GM12878 (cell line): ENCODE measurements around the gene TBC1D10A. TPM values are rescaled to one million over a fixed set of nuclear protein-coding genes. Genes with fewer than 3 reads are reported as not detected.

Experiments used
- ATF2 ChIP-seq: IDR thresholded peaks from 2 replicates; pipeline ENCODE4 v1.6.1; 2012; ENCODE audit warnings: low read length, inconsistent platforms
- ATF7 ChIP-seq: fragments of 450-650 bp; IDR thresholded peaks from 2 replicates; pipeline ENCODE4 v1.6.1; 2016; ENCODE audit warnings: low read depth, mild to moderate bottlenecking
- BHLHE40 ChIP-seq, 2 experiments: fragments of 450-650 bp in 1 of 2; IDR thresholded peaks; 2 replicates each; pipeline ENCODE4 v1.6.1; 2011 to 2017; ENCODE audit warnings: low read depth in 2 of 2, borderline replicate concordance in 1 of 2, improper control_type of control experiment in 1 of 2, low read length in 1 of 2, mild to moderate bottlenecking in 1 of 2
- CREB1 ChIP-seq: IDR thresholded peaks from 2 replicates; pipeline ENCODE4 v1.6.1; 2012; ENCODE audit warnings: low read depth, mild to moderate bottlenecking, inconsistent platforms
- E2F8 ChIP-seq: fragments of 450-650 bp; IDR thresholded peaks from 2 replicates; pipeline ENCODE4 v1.6.1; 2018; ENCODE audit warnings: mild to moderate bottlenecking, low read depth, moderate library complexity; ENCODE audit not compliant: partially characterized antibody
- ELK1 ChIP-seq: IDR thresholded peaks from 2 replicates; pipeline ENCODE4 v1.6.1; 2012; ENCODE audit warnings: low read depth, low read length, improper control_type of control experiment
- ESRRA ChIP-seq: IDR thresholded peaks from 2 replicates; pipeline ENCODE4 v1.6.1; 2012; ENCODE audit warnings: mild to moderate bottlenecking, low read length, improper control_type of control experiment
- EZH2 ChIP-seq: IDR thresholded peaks from 2 replicates; pipeline ENCODE4 v1.6.1; 2012; ENCODE audit warnings: low read depth, mild to moderate bottlenecking, control low read depth, inconsistent platforms, low read length, borderline replicate concordance; ENCODE audit not compliant: control insufficient read depth
- HCFC1 ChIP-seq: fragments of 150-350 bp; IDR thresholded peaks from 2 replicates; pipeline ENCODE4 v1.6.1; 2014; ENCODE audit warnings: low read length
- KDM1A ChIP-seq: fragments of 200-600 bp; sonication (generic); IDR thresholded peaks from 2 replicates; pipeline ENCODE4 v1.6.1; 2016; ENCODE audit warnings: borderline replicate concordance
- MEF2A ChIP-seq: IDR thresholded peaks from 2 replicates; pipeline ENCODE4 v1.6.1; 2011; ENCODE audit warnings: low read depth, mild to moderate bottlenecking, low read length, moderate library complexity; ENCODE audit not compliant: insufficient read depth
- POLR2AphosphoS2 ChIP-seq: IDR thresholded peaks from 2 replicates; pipeline ENCODE4 v1.6.1; 2011; ENCODE audit warnings: low read depth, mild to moderate bottlenecking, low read length, improper control_type of control experiment, moderate library complexity
- RBBP5 ChIP-seq: fragments of 200-600 bp; sonication (generic); conservative IDR thresholded peaks from 2 replicates; pipeline ENCODE4 v1.6.1; 2016
- RFX5 ChIP-seq: IDR thresholded peaks from 2 replicates; pipeline ENCODE4 v1.6.1; 2011; ENCODE audit warnings: low read depth, low read length, improper control_type of control experiment
- ZNF274 ChIP-seq: IDR thresholded peaks from one replicate; pipeline ENCODE4 v1.8.0; 2011; ENCODE audit not compliant: insufficient read length, insufficient read depth
- ZZZ3 ChIP-seq: IDR thresholded peaks from 2 replicates; pipeline ENCODE4 v1.6.1; 2011; ENCODE audit warnings: low read depth; ENCODE audit not compliant: control insufficient read depth, insufficient read length
- polyA plus RNA-seq, 11 experiments: library from polyadenylated mRNA; depleted of rRNA in 4 of 11; unstranded in 6 of 11; stranded (reverse) in 5 of 11; fragments of >200 nt; fragmentation: Nextera tagmentation in 4 of 11; fragmentation: Illumina TruSeq in 1 of 11; extraction: Ambion mirVana in 4 of 11; extraction: Trizol in 1 of 11; gene quantifications; 1 replicate in 1 of 11; 2 replicates in 10 of 11; pipeline versions ENCODE4 v1.2.1 to v1.2.3, GENCODE V29; 2011 to 2016; ENCODE audit warnings: inconsistent platforms in 2 of 11, missing spikeins in 2 of 11, low read depth in 1 of 11
- total RNA-seq, 4 experiments: library from RNA; depleted of rRNA in 3 of 4; stranded (reverse); fragments of >200 nt in 3 of 4; fragmentation: Illumina TruSeq in 1 of 4; extraction: Trizol in 1 of 4; gene quantifications; 2 replicates each; pipeline versions ENCODE4 v1.2.1 to v1.2.3, GENCODE V29; 2013 to 2021
- TF ChIP-seq, protein P1 (sequence below): IDR thresholded peaks from 2 replicates; pipeline ENCODE4 v1.6.1; 2012; ENCODE audit warnings: mild to moderate bottlenecking, low read depth, low read length
- TF ChIP-seq, protein P2 (sequence below): fragments of 450-650 bp; IDR thresholded peaks from 2 replicates; pipeline ENCODE4 v1.6.1; 2017; ENCODE audit warnings: mild to moderate bottlenecking, low read depth, inconsistent platforms; ENCODE audit not compliant: poor library complexity, severe bottlenecking

The TBC1D10A gene
- total and polyA plus RNA-seq, 10 of the 15 experiments (the other 5 are each of a cell fraction or from before 2014, with no cell fraction given), result 0.27 to 25.7 (median 15.3) TPM

GRCh38 chr22:30266445-30267381, 60.0 kb downstream of the TBC1D10A start, which contains the start of gene OSM (continued):
- TF ChIP-seq POLR2AphosphoS2, result no peak
- TF ChIP-seq RBBP5, result no peak
- TF ChIP-seq ELK1, result no peak
- no peak for TF ChIP-seq RFX5
- TF ChIP-seq CREB1, result no peak
- TF ChIP-seq E2F8, result no peak
- TF ChIP-seq KDM1A, result no peak
- TF ChIP-seq, protein P1, sequence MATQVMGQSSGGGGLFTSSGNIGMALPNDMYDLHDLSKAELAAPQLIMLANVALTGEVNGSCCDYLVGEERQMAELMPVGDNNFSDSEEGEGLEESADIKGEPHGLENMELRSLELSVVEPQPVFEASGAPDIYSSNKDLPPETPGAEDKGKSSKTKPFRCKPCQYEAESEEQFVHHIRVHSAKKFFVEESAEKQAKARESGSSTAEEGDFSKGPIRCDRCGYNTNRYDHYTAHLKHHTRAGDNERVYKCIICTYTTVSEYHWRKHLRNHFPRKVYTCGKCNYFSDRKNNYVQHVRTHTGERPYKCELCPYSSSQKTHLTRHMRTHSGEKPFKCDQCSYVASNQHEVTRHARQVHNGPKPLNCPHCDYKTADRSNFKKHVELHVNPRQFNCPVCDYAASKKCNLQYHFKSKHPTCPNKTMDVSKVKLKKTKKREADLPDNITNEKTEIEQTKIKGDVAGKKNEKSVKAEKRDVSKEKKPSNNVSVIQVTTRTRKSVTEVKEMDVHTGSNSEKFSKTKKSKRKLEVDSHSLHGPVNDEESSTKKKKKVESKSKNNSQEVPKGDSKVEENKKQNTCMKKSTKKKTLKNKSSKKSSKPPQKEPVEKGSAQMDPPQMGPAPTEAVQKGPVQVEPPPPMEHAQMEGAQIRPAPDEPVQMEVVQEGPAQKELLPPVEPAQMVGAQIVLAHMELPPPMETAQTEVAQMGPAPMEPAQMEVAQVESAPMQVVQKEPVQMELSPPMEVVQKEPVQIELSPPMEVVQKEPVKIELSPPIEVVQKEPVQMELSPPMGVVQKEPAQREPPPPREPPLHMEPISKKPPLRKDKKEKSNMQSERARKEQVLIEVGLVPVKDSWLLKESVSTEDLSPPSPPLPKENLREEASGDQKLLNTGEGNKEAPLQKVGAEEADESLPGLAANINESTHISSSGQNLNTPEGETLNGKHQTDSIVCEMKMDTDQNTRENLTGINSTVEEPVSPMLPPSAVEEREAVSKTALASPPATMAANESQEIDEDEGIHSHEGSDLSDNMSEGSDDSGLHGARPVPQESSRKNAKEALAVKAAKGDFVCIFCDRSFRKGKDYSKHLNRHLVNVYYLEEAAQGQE, result no peak
- no peak for TF ChIP-seq BHLHE40 (IDR thresholded peaks at IDR 0.05; ENCODE audit: borderline replicate concordance in 1 of 2, low read depth in 2 of 2, low read length in 1 of 2)
- no peak for TF ChIP-seq HCFC1
- no peak for TF ChIP-seq ZNF274
- TF ChIP-seq EZH2, result no peak
- TF ChIP-seq ATF2, result no peak
- TF ChIP-seq ATF7, result 0 out of 2 replicates have a peak, but pooled peaks have one; percentile 5
- TF ChIP-seq ZZZ3, result no peak
- TF ChIP-seq, protein P2, sequence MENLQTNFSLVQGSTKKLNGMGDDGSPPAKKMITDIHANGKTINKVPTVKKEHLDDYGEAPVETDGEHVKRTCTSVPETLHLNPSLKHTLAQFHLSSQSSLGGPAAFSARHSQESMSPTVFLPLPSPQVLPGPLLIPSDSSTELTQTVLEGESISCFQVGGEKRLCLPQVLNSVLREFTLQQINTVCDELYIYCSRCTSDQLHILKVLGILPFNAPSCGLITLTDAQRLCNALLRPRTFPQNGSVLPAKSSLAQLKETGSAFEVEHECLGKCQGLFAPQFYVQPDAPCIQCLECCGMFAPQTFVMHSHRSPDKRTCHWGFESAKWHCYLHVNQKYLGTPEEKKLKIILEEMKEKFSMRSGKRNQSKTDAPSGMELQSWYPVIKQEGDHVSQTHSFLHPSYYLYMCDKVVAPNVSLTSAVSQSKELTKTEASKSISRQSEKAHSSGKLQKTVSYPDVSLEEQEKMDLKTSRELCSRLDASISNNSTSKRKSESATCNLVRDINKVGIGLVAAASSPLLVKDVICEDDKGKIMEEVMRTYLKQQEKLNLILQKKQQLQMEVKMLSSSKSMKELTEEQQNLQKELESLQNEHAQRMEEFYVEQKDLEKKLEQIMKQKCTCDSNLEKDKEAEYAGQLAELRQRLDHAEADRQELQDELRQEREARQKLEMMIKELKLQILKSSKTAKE, result no peak
- no peak for TF ChIP-seq MEF2A
- no peak for TF ChIP-seq ESRRA
